Forelimb muscle (tissue), 1 donor: Measurements from ENCODE around the gene SCN2B. TPM values are rescaled to one million over a fixed set of nuclear protein-coding genes. Genes with fewer than 3 reads are reported as not detected.

Experiments used
- DNase-seq: peaks from one replicate; pipeline ENCODE4 v3.0.0-alpha.2; 2013; ENCODE audit warnings: low read depth
- polyA plus RNA-seq: library from polyadenylated mRNA; unstranded; fragments of 120-200 nt; gene quantifications from one replicate; pipeline ENCODE4 v1.2.1, GENCODE V29; 2013; ENCODE audit not compliant: insufficient read length

SCN2B gene
- polyA plus RNA-seq, 1 donor, result 4.4 TPM

GRCh38 chr11:118153976-118154375 is 22.5 kb downstream of the SCN2B start:
- no peak for DNase-seq

- no peak for DNase-seq
These were observed 22.9 kb downstream of the SCN2B start for GRCh38 chr11:118153516-118153915.

GRCh38 chr11:118152552-118153471 is 23.6 kb downstream of the SCN2B start, which contains the start of gene SCN4B:
Gene SCN4B (minus strand): TSS chr11:118152823. CDS start chr11:118152673, 150 bp downstream.
- DNase-seq, result peak; percentile 50

GRCh38 chr11:118152020-118152551 is 24.4 kb downstream of the SCN2B start:
- DNase-seq, result no peak

- no peak for DNase-seq
These were observed 25.0 kb downstream of the SCN2B start for GRCh38 chr11:118151431-118151830.

GRCh38 chr11:118149493-118149892 is 26.9 kb downstream of the SCN2B start:
- DNase-seq, result no peak

GRCh38 chr11:118148856-118149255 is 27.6 kb downstream of the SCN2B start:
- no peak for DNase-seq

GRCh38 chr11:118148240-118148639 is 28.2 kb downstream of the SCN2B start:
- no peak for DNase-seq

- no peak for DNase-seq
These were observed 28.9 kb downstream of the SCN2B start for GRCh38 chr11:118147502-118147901.

- no peak for DNase-seq
These were observed 29.9 kb downstream of the SCN2B start for GRCh38 chr11:118146554-118146953.

GRCh38 chr11:118145285-118146227 is 30.9 kb downstream of the SCN2B start:
- DNase-seq, result peak; percentile 36

- no peak for DNase-seq
These were observed 31.9 kb downstream of the SCN2B start for GRCh38 chr11:118144301-118145268.

GRCh38 chr11:118143661-118144185 is 32.7 kb downstream of the SCN2B start:
- DNase-seq, result no peak

GRCh38 chr11:118142809-118143208 is 33.6 kb downstream of the SCN2B start:
- DNase-seq, result no peak

- no peak for DNase-seq
These were observed 34.4 kb downstream of the SCN2B start for GRCh38 chr11:118142081-118142480.

- no peak for DNase-seq
These were observed 36.9 kb downstream of the SCN2B start for GRCh38 chr11:118139578-118139977.

GRCh38 chr11:118138839-118139420 is 37.5 kb downstream of the SCN2B start:
- DNase-seq, result no peak

- no peak for DNase-seq
These were observed 39.6 kb downstream of the SCN2B start for GRCh38 chr11:118136801-118137200.

GRCh38 chr11:118136341-118136740 is 40.1 kb downstream of the SCN2B start:
- DNase-seq, result no peak

GRCh38 chr11:118135796-118136165 is 40.7 kb downstream of the SCN2B start:
- DNase-seq, result no peak
